CD4-positive, alpha-beta T cell treated with Interleukin-15 for 4 hours (primary cell): ENCODE measurements around the gene DDRGK1.

Source experiments
- DNase-seq: peaks from one replicate; pipeline ENCODE4 v3.0.0-alpha.2; 2020; ENCODE audit warnings: low spot score

The DDRGK1 gene

DNA sequence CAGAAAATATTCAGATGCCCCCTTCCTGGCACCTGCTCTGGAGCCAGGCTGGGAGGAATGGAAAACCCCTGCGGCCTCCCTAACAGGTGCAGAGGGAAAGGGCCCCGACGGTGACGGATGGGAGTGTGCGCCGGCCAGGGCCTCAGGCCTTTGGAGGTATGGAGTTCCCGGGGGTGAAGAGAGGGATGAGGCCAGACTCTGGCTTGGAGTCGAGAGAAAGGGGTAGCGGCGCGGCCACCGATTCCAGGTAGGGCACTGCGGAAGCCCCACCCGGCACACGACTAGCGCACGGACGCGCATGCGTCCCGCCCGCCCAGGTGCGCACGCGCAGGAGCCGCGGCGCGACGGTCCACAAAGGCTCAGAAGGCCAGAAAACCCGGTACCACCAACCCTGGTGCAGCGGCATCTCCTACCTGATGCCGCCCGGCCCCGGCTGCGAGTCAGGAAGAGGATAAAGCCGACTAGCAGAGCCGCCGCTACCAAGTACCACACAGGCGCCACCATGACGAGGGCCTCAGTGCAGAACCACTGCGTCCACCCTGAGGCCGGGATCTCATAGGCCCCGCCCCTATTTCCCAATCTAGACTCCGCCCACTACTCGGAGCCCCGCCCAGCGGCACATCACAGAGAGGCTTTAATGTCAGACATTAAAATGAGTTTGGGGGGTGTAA is at the start of gene DDRGK1:
Gene DDRGK1, minus strand, starts transcription at position 559 of the 671 bp plus-strand sequence. Its CDS starts 55 bp downstream, at position 504.
- peak; percentile 93 for DNase-seq

DNA sequence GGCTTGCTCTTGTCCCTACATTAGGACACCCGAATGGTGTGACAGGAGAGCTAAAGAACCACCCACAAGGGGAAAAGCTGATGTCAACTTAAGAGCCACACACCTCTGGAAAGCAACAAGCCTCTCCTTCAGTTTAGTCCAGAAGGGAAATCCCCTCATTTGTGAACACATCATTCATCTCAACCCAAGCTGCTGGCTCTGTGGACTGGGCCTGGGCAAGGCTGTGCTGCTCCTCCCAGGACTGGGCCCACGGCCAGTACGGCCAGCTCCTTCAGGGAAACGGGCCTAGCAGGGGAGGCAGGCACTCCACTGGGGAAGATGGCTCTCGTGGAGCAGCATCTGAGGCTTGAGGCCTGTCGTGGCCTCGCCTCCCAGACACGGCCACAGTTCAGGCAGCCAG is 47.3 kb upstream of the DDRGK1 start:
- no peak for DNase-seq

DNA sequence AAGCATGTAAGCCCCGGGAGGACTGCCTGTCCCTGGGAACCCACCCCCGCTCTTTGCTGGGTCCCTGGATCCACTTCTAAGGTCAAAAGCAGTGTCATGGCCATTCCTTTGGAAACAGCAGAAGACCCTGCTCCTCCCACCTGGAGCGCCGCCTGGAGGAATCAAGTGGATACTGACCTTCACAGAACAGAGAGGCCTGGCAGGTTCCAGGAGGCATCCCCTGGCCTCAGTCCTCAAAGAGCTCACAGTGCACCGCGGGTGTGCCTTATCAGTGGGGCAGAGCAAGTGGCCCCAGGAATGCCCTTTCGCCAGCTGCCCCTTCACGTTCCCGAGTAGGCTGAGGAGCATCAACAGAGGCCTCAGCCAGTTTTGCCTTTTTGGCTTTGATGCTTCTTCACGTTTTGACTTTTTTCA is 45.6 kb upstream of the DDRGK1 start:
- DNase-seq, result no peak

DNA sequence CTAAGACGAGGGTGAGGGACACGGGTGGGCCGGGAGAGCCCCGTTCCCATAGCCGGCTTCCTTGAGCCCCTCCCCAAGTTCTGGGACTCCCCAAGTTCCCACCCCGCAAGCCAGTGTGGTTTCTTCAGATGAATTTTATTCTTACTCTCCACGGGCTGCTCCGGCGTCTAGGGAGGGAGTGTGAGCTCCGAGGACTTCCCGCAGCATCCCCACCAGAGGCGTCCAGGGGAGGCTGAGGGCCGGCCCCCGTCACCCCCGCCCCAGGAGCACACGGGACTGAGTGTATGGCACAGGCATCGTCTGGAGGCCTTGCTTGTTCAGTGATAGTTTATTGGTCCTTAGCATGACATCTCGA is 44.5 kb upstream of the DDRGK1 start:
- DNase-seq, result no peak

DNA sequence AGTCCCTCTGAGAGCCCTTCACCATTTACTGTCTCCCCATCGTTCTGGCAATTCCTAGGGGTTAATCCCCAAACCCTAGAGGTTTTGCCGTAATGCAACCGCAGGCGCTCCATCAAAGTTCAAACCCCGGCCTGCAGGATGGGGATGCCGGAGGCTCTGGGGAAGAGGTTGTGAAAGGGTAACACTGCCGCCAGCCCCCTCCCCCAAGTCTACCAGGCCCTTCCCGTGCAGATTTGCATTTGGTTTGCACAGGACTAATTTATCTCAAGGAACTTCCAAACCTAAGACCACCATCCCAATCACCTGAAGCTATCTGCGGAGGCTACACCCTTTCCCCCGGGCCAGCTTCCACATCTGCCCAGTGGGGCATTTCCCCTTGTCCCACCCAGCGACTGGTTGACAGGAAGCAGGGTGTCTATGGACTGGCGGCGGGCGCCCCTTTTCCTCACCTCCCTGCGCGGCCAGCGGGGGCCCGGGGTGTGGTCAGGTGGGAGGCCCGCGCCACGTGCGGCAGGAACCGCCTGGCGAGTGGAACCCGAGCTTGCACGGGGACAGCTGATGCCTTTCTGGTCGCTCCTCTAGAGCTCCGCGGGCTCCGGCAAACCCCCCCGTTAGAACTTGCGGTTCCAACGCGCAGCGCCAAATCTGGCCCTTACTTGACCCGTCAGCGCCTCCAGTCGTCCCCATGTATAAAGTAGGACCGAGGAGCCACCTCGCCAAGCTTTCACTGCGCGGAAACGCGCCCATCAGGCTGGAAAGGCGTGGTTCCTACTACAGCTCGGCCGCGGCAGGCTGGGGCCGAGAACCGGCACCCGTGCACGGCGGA is 43.9 kb upstream of the DDRGK1 start:
- DNase-seq, result no peak

DNA sequence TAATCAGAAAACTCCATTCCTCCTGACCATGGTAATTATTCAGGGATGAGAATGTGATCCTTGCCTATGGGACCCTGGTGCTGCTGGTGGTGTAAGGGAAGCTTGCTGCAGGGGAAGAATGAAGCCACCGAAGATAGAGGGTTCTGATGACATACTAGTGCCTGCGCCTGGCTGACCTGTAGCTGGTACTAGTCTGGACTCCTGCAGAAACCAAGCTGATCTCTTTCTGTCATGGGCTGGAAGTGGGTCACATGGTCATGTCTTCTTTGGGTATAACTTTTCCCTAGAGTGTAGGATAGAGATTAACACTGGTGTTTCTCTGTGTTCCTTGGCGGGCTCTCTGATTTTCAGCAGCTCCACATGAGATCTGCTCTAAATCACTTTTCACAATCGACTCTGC is 43.2 kb upstream of the DDRGK1 start:
- no peak for DNase-seq

DNA sequence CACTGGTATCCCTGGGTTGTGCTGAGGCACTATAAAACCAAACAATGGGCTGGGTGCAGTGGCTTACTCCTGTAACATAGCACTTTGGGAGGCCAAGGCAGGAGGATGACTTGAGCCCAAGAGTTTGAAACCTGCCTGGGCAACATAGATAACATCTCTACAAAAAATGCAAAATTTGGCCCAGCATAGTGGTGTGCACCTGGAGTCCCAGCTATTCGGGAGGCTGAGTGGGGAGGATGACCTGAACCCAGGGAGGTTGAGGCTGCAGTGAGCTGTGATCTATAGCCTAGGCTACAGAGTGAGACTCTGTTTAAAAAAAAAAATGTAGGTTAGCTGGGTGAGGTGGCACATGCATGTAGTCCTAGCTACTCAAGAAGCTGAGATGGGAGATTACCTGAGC is 42.2 kb upstream of the DDRGK1 start:
- DNase-seq, result no peak

DNA sequence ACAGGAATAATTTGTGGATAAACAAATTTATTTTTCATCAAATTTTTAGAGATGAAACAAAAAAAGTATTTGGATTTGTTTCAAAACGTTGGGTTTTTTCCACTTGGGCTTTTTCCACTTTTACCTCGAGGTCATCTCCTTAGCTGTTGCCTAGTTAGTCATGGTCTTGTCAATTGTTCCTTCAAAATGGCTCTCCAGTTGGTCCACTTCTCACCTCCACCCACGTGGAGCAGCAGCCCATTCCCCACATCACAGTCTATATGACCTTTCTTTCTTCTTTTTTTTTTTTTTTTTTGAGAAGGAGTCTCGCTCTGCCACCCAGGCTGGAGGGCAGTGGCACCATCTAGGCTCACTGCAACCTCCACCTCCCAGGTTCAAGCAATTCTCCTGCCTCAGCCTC is 41.2 kb upstream of the DDRGK1 start:
- DNase-seq, result no peak

DNA sequence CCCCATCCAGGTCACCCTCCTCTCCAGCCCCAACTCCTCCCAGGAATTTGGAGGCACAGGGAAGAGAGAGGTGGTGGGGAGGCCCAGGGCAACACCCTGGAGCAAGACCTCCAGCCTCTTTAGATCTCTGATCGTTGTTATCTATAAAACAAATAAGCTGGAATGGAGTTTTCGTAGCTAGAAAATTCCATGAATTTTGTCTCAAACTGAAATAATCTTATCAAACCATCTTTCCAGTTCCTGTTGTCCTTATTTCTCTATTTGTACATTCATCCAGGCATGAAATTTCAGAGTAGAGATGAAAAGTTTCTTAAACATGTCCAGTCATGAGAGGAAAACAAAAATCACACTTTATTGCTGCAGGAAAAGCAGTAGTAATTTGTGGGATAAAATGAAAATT is 40.7 kb upstream of the DDRGK1 start:
- DNase-seq, result no peak

DNA sequence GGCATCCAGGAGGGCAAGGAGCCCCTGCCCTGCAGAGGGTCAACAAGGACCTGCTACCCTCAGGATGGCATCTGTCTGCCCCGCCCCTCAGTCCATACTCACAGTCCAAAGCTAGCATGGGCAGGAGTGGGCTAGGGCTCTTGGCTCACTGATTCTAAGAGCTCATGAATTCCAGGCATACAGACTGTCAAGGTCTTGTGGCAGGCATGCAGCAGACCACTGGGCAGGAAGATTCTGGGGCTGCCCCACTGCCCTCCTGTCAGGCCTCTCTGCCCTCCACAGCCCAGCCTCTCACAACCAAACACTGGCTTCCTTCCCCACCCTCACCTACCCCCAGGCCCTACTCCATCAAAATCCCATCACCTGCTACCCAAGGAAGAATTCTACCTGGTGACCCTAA is 40.1 kb upstream of the DDRGK1 start:
- DNase-seq, result no peak

DNA sequence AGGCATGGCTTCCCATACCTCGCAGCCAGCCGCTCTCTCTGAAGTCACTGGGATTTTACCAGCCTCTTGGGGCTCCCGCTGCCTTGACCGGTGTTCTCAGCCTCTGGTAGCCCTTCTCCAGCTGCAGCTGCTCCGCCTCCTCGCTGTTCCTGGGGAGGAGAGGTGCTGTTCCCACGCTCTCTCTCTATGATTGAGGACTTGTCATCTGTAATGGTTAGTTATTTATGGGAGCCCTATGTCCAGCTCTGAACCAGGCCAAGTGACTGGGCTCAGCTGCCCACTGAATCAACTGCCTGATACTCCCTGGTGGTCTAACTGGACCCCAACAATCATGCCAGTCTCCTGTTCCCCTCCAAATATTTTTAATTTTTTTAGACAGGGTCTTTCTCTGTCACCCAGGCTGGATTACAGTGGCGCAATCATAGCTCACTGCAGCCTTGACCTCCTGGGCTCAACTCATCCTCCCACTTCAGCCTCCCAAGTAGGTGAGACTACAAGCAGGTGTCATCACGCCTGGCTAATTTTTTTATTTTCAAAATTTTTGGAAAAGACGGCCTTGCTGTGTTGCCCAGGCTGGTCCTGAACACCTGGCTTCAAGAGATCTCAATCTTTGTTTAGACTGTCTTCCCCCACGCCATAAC is 39.4 kb upstream of the DDRGK1 start:
- no peak for DNase-seq

DNA sequence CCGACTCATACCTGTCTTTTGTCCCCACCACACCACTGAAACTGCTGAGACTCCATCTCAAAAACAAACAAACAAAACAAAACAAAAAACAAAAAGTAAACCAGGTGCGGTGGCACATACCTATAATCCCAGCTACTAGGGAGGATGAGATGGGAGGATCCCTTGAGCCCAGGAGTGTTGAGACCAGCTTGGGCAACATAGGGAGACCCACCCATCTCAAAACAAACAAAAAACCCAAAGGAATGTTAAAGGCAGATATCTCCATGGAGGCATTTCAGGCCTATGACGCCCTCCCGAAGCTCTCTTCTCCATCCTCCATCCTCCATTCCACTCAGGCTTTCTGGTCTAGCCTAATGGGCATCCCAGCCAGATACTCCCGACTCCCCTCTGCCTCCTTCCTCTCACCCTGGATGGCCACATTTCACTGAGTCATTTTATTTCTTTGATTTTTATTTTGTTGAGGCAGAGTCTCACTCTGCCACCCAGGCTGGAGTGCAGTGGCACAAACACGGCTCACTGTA is 37.8 kb upstream of the DDRGK1 start:
- DNase-seq, result no peak

DNA sequence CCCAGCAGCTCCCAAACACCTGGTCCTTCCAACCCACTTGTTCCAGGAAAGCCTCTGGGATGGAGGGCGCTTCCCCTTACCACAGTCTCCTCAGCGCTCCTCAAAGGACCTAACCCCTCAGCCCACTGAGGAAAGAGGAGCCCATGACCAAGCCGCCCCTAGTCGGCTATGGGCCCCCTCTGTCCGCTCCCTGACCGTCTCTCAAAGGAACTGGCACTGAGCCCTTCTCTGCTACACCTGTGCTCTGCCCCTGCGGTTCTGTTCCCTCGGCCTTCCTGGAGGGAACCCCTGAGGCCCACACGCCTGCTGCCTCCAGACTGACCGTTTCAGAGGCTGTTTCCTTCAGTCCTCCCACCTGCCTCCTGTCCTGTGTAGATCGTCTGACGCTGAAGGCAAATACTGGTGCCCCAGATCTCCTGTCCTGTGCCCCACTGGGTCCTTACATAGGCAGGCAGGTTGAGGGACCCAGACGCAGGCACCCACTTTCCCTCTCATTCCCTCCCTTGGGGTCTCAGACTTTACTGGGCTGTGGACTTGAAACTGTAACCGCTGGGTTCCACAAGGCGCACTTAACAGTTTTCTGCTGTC is 36.4 kb upstream of the DDRGK1 start:
- no peak for DNase-seq

DNA sequence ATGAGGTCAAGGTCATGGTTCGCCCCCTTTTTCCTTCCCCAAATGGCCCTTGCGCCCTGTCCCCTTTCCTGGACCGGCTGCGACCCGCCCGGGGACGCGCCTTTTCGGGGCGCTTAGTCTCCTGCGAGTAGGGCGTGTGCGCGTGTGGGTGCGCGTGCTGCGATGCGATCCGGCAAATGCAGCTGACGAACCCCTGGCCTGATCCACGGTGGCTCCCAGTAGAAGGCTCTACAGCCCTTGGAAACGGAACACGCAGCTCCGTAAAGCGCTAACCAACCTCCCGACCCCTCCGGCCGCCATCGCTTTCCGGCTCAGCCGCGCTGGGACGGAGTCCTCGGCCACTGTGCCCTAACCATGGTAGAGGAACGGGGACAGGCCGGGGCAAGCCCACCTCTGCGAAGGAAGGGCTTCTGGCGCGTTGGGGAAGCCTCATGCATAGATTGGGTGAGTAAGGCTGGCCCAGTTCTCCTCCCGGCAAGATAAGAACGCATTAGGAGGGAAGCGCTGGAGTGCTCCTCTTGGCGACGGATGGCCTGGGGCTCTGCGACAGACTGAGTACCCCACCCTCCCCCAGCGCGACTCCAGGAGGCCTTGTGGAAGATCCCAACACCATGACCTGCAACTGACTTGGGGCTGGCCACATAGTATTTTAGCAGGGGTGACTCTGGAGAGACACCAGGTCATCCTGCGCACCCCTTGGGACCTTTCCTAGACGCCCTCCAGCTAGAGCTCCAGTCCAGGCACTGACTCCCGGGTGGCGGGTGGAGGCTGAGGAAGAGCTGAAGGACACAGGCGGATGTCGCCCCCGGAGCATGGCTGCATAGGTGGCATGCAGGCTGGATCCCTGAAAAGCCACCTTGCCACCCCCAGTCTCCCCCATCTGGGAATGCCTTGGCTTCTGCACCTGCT is 35.6 kb upstream of the DDRGK1 start:
- DNase-seq, result no peak

DNA sequence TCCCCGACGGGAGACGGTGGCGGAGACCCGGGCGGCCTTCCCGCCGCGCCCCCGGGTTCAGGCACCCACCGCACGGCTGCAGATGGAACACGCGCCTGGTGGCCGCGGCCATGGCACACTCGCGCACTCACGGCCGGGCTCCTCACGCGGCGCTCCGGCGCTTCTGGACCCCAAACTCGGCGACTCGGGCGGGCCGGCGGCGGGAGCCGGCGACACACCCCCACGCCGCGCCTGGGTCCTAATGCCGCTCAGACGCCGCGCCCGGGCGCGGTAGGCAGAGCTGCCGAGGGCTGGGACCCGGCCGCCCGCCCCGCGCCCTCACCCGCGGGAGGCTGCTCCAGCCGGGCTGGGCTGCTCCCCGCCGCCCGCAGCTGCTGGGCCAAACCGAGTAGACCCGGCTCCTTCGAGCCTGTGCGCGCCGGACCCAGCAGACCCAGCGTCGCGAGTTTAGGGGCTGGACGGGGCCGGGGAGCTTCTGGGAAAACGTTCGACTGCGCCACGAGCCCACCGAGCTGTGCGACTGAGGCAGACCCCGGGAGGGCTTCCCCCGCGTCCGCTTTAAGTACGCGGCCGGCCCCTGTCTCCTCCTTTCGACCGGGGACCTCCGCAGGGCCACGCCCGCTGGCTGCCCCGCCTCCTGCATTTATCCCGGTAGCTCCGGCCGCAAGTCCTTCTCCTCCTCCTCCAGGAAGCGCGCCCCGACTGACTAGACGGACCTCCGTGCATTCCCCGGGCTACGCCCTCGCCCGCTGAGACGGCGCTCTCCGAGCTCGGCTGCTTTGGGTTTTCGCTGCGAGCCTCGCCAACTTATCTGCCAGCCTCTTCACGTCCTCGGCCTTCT is 34.8 kb upstream of the DDRGK1 start, which contains the start of gene SLC4A11:
Gene SLC4A11, minus strand, starts transcription at position 165 of the 841 bp plus-strand sequence. Its CDS starts 53 bp downstream, at position 112.
- peak; percentile 25 for DNase-seq

DNA sequence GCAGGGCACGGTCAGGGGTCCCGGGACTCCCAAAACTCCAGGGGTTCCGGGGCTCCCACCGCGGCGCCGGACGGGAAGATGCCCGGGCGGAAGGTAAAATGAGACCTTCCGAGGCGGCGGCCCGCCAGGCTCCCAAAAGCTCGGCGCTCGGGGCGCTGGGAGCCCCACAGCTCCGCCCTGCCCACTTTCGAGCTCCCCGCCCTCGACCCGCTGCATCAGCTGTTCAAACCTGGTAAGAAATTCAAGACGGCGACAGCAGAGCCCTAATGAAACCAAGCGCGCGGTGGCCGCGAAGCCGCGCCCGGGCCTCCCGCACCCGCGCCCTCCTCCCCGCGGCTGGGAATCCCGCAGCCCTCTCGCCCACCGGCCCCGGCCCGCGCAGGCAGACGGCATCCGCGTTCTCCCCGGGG is 34.1 kb upstream of the DDRGK1 start:
- DNase-seq, result peak; percentile 37

DNA sequence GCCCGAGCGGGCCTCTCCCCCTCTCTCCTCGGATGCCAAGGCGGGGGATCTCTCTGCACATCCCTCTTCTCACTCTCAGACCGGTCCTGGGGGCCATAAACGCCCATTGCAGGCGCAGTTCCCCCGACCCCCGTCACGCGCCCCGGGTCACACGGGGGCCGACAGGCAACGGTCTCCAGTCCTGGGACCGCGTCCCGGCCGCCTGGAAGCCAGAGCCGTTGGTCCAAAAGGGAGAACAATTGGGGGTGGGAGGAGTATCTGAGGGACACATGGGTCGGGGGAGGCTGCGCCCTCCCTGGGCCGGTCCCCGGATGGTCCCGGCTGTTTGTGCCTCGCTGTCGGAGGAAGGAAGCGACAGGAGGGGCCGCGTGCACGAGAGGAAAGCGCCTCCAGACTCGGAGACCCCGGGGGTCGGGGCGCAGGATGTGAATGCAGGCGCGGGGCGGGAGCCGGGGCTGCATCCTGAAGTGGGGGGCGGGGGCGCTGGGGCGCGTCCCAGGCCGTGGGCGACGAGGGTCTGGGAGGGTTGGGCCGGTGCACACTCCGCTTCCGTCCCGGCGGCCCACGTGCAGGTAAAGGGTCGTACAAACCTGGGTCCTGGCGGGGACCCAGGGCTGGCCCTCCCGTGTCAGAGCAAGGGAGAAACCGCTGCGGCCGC is 33.6 kb upstream of the DDRGK1 start:
- DNase-seq, result no peak

DNA sequence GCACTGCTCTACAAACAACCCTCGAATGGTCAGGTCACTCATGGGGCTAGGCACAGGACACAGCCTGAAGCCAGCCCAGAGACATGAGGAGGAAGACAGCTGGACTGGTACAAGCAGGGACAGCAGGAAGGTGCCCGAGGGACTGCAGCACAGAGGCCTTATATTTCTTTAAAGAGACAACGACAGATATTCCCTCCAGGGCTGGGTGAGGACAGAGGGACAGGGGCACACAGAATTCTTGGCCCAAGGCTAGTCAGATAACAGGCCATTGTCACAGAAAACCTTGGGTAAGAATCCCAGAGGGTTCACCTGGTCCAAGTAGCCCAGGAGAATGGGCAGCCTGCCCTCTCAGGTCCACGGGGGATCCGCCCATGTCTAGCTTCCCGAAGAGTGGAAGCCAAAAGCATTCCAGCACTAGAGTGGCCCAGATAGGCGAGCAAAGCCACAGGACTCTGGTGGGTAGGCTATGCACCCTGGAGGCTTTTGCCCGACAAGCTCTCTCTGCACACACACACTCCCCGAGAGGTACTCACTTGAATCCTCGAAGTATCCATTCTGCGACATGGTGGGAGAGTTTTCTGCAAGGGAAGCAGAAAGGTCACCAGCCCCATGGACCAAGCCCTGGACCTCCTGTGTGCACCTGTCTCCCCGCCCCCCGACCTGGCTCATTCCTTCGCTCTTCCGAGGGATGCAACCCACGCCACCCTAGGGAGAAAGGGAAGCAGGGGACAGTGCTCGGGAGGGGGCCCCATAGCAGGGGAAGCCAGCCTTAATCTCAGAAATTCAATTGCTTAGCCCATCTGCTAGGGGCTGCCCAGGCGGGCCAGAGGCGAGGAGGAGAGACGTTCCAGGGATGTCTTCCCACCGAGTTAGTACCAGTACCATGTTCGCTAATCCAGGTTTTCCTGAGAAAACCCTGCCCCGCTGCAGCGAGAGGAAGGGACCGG is 32.8 kb upstream of the DDRGK1 start:
- no peak for DNase-seq
